ENCODE results near the gene ELF3.
"Not testable (repeated sequence)": the region's sequence is repeated elsewhere in the genome, so short reads cannot be mapped to it uniquely, and the experiment has no call there.

Gene ELF3

GRCh38 chr1:202019235-202019558 lies 8.8 kb downstream of the ELF3 start:
- not testable (repeated sequence) for H3K9me3 ChIP-seq (ENCODE audit: control insufficient read depth, low read depth, low read length); H3K4me1 ChIP-seq (ENCODE audit: control insufficient read depth, low read depth, low read length); H3K9ac ChIP-seq (ENCODE audit: low read length); H3K4me3 ChIP-seq (ENCODE audit: low read length); H3K36me3 ChIP-seq (ENCODE audit: control insufficient read depth, low read depth, low read length); H3K27me3 ChIP-seq (ENCODE audit: control insufficient read depth, insufficient read depth, low read length); H3K27ac ChIP-seq (ENCODE audit: low read length)

- no peak overlapping the region for H3K9ac ChIP-seq (ENCODE audit: low read length)
Measured at GRCh38 chr1:202023001-202023433, 12.6 kb downstream of the ELF3 start.

DNA sequence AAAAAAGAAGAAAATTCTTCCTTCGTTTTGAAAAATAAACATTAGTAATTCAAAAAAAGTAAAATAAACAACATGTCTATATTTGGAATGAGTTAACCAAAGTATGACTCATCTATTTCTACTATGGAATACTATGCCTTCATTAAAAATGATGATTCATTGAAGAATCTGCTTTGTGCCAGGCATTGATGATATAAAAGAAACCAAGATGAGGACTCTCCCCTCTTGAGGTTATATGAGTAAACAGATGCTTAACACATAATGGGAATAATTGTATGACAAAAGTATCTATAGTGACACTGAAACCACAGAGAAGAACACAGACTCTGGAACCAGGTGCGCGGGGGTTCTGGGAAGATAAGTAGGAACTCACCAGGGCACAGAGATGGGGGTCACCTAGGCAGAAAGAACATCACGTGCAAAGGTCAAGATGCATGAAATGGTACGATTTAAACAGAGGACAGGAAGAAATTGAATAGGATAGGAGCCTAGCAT lies 18.8 kb downstream of the ELF3 start:
- no peaks in the 10 kb centered on the region for H3K4me1 ChIP-seq (ENCODE audit: control insufficient read depth, low read depth, low read length)
- H3K4me3 ChIP-seq (ENCODE audit: low read length), result no peak overlapping the region
- H3K27me3 ChIP-seq (ENCODE audit: control insufficient read depth, insufficient read depth, low read length), result no peaks in the 10 kb centered on the region
- H3K27ac ChIP-seq (ENCODE audit: low read length), result no peak overlapping the region
- H3K9me3 ChIP-seq (ENCODE audit: control insufficient read depth, low read depth, low read length), result no peaks in the 10 kb centered on the region
- H3K36me3 ChIP-seq (ENCODE audit: control insufficient read depth, low read depth, low read length), result no peaks in the 10 kb centered on the region
- no peak overlapping the region for H3K9ac ChIP-seq (ENCODE audit: low read length)

More at GRCh38 chr1:202023001-202023433, 12.6 kb downstream of the ELF3 start:
- Histone ChIP-seq H3K27ac (ENCODE audit: low read length) (no peak overlapping the region), H3K27me3 (ENCODE audit: control insufficient read depth, insufficient read depth, low read length) (no peaks in the 10 kb centered on the region), H3K4me3 (ENCODE audit: low read length) (no peak overlapping the region), H3K4me1 (ENCODE audit: control insufficient read depth, low read depth, low read length) (no peaks in the 10 kb centered on the region), H3K36me3 (ENCODE audit: control insufficient read depth, low read depth, low read length) (no peaks in the 10 kb centered on the region), H3K9me3 (ENCODE audit: control insufficient read depth, low read depth, low read length) (no peaks in the 10 kb centered on the region)

GRCh38 chr1:202029727-202030126 lies 19.3 kb downstream of the ELF3 start:
- no peaks in the 10 kb centered on the region for H3K36me3 ChIP-seq (ENCODE audit: control insufficient read depth, low read depth, low read length)
- H3K27me3 ChIP-seq (ENCODE audit: control insufficient read depth, insufficient read depth, low read length), result no peaks in the 10 kb centered on the region
- H3K9me3 ChIP-seq (ENCODE audit: control insufficient read depth, low read depth, low read length), result no peaks in the 10 kb centered on the region
- H3K9ac ChIP-seq (ENCODE audit: low read length), result no peak overlapping the region
- no peak overlapping the region for H3K4me3 ChIP-seq (ENCODE audit: low read length)
- H3K27ac ChIP-seq (ENCODE audit: low read length), result no peak overlapping the region
- H3K4me1 ChIP-seq (ENCODE audit: control insufficient read depth, low read depth, low read length), result no peaks in the 10 kb centered on the region

GRCh38 chr1:202031796-202032195 lies 21.4 kb downstream of the ELF3 start:
- Histone ChIP-seq H3K27me3 (ENCODE audit: control insufficient read depth, insufficient read depth, low read length) (no peaks in the 10 kb centered on the region), H3K27ac (ENCODE audit: low read length) (no peak overlapping the region), H3K9ac (ENCODE audit: low read length) (no peak overlapping the region), H3K36me3 (ENCODE audit: control insufficient read depth, low read depth, low read length) (no peaks in the 10 kb centered on the region), H3K4me3 (ENCODE audit: low read length) (no peak overlapping the region), H3K4me1 (ENCODE audit: control insufficient read depth, low read depth, low read length) (peaks cover 5% of the 10 kb centered on the region), H3K9me3 (ENCODE audit: control insufficient read depth, low read depth, low read length) (no peaks in the 10 kb centered on the region)

GRCh38 chr1:202034149-202034682 lies 23.8 kb downstream of the ELF3 start:
- H3K9me3 ChIP-seq (ENCODE audit: control insufficient read depth, low read depth, low read length), result no peaks in the 10 kb centered on the region
- H3K4me1 ChIP-seq (ENCODE audit: control insufficient read depth, low read depth, low read length), result peaks cover 5% of the 10 kb centered on the region
- H3K4me3 ChIP-seq (ENCODE audit: low read length), result no peak overlapping the region
- no peaks in the 10 kb centered on the region for H3K36me3 ChIP-seq (ENCODE audit: control insufficient read depth, low read depth, low read length)
- no peak overlapping the region for H3K27ac ChIP-seq (ENCODE audit: low read length)
- no peak overlapping the region for H3K9ac ChIP-seq (ENCODE audit: low read length)
- no peaks in the 10 kb centered on the region for H3K27me3 ChIP-seq (ENCODE audit: control insufficient read depth, insufficient read depth, low read length)

GRCh38 chr1:202034683-202035462 lies 24.5 kb downstream of the ELF3 start:
- H3K27me3 ChIP-seq (ENCODE audit: control insufficient read depth, insufficient read depth, low read length), result no peaks in the 10 kb centered on the region
- H3K9ac ChIP-seq (ENCODE audit: low read length), result no peak overlapping the region
- peaks cover 5% of the 10 kb centered on the region for H3K4me1 ChIP-seq (ENCODE audit: control insufficient read depth, low read depth, low read length)

GRCh38 chr1:202036595-202037387 lies 26.4 kb downstream of the ELF3 start:
- Histone ChIP-seq H3K36me3 (ENCODE audit: control insufficient read depth, low read depth, low read length) (no peaks in the 10 kb centered on the region), H3K9ac (ENCODE audit: low read length) (no peak overlapping the region), H3K9me3 (ENCODE audit: control insufficient read depth, low read depth, low read length) (no peaks in the 10 kb centered on the region), H3K4me3 (ENCODE audit: low read length) (no peak overlapping the region), H3K27me3 (ENCODE audit: control insufficient read depth, insufficient read depth, low read length) (no peaks in the 10 kb centered on the region), H3K27ac (ENCODE audit: low read length) (no peak overlapping the region), H3K4me1 (ENCODE audit: control insufficient read depth, low read depth, low read length) (peaks cover 5% of the 10 kb centered on the region)

More at GRCh38 chr1:202034683-202035462, 24.5 kb downstream of the ELF3 start:
- H3K9me3 ChIP-seq (ENCODE audit: control insufficient read depth, low read depth, low read length), result no peaks in the 10 kb centered on the region
- H3K4me3 ChIP-seq (ENCODE audit: low read length), result no peak overlapping the region
- H3K27ac ChIP-seq (ENCODE audit: low read length), result no peak overlapping the region
- no peaks in the 10 kb centered on the region for H3K36me3 ChIP-seq (ENCODE audit: control insufficient read depth, low read depth, low read length)

GRCh38 chr1:202037706-202038296 lies 27.4 kb downstream of the ELF3 start:
- Histone ChIP-seq H3K36me3 (ENCODE audit: control insufficient read depth, low read depth, low read length) (no peaks in the 10 kb centered on the region), H3K4me3 (ENCODE audit: low read length) (no peak overlapping the region), H3K9ac (ENCODE audit: low read length) (no peak overlapping the region), H3K27me3 (ENCODE audit: control insufficient read depth, insufficient read depth, low read length) (no peaks in the 10 kb centered on the region), H3K27ac (ENCODE audit: low read length) (no peak overlapping the region), H3K4me1 (ENCODE audit: control insufficient read depth, low read depth, low read length) (peaks cover 5% of the 10 kb centered on the region), H3K9me3 (ENCODE audit: control insufficient read depth, low read depth, low read length) (no peaks in the 10 kb centered on the region)

GRCh38 chr1:202038688-202039346 lies 28.4 kb downstream of the ELF3 start:
- no peaks in the 10 kb centered on the region for H3K9me3 ChIP-seq (ENCODE audit: control insufficient read depth, low read depth, low read length)
- no peak overlapping the region for H3K4me3 ChIP-seq (ENCODE audit: low read length)
- H3K36me3 ChIP-seq (ENCODE audit: control insufficient read depth, low read depth, low read length), result no peaks in the 10 kb centered on the region
- no peak overlapping the region for H3K9ac ChIP-seq (ENCODE audit: low read length)
- H3K4me1 ChIP-seq (ENCODE audit: control insufficient read depth, low read depth, low read length), result peaks cover 5% of the 10 kb centered on the region
- H3K27me3 ChIP-seq (ENCODE audit: control insufficient read depth, insufficient read depth, low read length), result no peaks in the 10 kb centered on the region
- H3K27ac ChIP-seq (ENCODE audit: low read length), result no peak overlapping the region

DNA sequence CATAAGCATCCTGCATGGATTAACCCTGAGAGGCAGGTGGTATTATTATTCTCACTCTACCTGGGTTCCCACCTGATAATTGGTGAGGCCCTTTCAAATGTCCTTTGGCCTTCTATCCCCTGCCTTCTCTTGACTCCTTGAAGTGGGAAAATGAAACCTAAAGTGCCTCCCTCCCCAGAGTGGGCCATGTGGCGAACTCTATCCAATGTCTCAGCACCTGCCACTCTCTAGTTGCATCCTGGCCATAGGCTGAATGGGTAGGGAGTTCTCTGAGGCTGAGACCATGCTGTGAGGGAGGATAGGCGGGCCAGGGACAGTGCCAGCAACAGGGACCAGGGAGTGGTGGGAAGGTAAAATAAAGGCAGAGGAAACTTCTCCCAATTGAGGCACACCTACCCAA lies 35.3 kb downstream of the ELF3 start:
- Histone ChIP-seq H3K27me3 (ENCODE audit: control insufficient read depth, insufficient read depth, low read length) (no peaks in the 10 kb centered on the region), H3K36me3 (ENCODE audit: control insufficient read depth, low read depth, low read length) (no peaks in the 10 kb centered on the region), H3K9me3 (ENCODE audit: control insufficient read depth, low read depth, low read length) (no peaks in the 10 kb centered on the region), H3K9ac (ENCODE audit: low read length) (no peak overlapping the region), H3K4me1 (ENCODE audit: control insufficient read depth, low read depth, low read length) (no peaks in the 10 kb centered on the region), H3K4me3 (ENCODE audit: low read length) (no peak overlapping the region), H3K27ac (ENCODE audit: low read length) (no peak overlapping the region)
